GM21360 (cell line): Measurements from ENCODE around the gene NEUROD1.
"Not testable (repeated sequence)": the region's sequence is repeated elsewhere in the genome, so short reads cannot be mapped to it uniquely, and the experiment has no call there.

Experiments
- ATAC-seq: cut with Tn5 transposase; IDR thresholded peaks from one replicate; pipeline ENCODE4 v1.9.1; 2021; ENCODE audit warnings: mild to moderate bottlenecking, moderate library complexity; ENCODE audit not compliant: unreplicated experiment

The NEUROD1 gene

DNA sequence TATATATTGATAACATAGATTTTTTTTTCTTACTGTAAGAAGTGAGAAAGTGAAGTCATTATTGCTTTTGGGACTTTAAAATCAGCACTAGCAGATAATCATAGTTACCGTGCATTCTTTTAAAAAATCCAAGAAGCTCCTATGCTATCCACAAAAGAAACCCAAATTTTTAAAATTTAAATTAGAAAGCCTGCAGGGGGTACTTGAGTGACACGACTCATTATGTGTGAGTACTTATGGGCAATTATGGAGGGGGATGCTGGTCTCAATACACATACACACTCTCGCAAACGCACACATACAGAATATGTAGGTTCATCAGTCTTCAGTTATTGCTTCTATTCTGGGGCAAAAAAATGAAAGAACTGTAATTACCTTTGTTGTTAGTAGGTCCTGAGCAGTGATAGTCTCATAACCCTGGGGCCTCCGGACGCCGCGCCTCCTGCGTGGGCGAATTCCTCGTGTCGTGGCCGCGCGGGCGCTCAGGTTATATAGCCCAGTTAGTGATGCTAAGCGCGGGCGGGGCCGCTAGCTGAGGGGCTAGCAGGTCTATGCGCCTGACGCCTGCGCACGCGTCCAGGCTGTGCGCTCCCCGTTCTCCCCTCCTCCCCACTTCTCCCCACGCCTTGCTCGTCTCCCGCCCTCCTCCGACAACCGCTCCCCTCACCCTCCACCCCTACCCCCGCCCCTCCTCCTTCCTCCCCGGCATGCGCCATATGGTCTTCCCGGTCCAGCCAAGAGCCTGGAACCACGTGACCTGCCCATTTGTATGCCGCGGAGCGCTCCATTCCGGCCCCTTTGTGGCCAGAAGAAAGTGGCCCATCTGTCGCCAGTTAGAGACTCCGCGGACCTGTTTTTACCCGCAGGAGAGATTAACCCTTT, at the start of gene NEUROD1:
NEUROD1 (minus strand) TSS at position 463 of the 882 bp plus-strand sequence. CDS start 1,657 bp downstream, outside the sequence.
- ATAC-seq: no peak

GRCh38 chr2:181725476-181725875, 45.2 kb upstream of the NEUROD1 start:
- ATAC-seq: no peak

GRCh38 chr2:181724662-181725061, 44.3 kb upstream of the NEUROD1 start:
- no peak for ATAC-seq

DNA sequence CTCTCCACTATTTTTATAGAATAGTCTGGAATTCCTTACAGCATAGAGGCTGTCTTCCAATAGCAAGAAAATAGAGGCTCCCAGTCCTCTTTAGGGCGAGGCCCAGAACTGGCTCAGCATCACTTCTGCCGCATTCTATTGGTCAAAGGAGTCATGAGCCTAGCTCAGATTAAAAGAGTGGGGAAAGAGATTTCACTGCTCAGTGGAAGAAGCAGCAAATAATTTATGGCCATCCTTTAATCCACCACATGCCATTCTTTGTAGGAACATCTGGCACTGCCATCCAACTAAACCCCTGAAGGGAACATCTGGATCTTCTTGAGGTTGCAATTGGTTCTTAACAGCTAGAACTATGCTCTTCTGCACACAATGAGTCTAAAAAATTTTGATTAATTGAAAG, 43.4 kb upstream of the NEUROD1 start:
- ATAC-seq: no peak

- ATAC-seq: no peak
These were observed 34.8 kb upstream of the NEUROD1 start for GRCh38 chr2:181715033-181715630.

DNA sequence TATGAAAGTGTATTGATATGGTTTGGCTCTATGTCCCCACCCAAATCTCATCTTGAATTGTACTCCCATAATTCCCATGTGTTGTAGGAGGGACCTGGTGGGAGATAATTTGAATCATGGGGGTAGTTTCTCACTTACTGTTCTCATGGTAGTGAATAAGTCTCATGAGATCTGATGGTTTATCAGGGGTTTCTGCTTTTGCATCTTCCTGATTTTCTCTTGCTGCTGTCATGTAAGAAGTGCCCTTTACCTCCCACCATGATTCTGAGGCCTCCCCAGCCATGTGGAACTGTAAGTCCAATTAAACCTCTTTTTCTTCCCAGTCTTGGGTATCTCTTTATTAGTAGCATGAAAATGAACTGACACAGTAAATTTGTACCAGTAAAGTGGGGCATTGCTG, 30.7 kb upstream of the NEUROD1 start:
- not testable (repeated sequence) for ATAC-seq

DNA sequence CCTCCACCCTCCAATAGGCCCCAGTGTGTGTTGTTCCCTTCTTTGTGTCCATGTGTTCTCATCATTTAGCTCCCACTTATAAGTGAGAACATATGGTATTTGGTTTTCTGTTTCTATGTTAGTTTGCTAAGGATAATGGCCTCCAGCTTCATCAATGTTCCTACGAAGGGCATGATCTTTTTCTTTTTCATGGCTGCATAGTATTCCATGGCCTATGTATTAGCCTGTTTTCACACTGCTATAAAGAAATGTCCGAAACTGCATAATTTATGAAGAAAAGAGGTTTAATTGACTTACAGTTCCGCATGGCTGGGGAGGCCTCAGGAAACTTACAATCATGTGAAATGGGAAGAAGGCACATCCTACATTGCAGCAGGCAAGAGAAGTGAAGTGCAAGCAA, 22.2 kb upstream of the NEUROD1 start:
- not testable (repeated sequence) for ATAC-seq

DNA sequence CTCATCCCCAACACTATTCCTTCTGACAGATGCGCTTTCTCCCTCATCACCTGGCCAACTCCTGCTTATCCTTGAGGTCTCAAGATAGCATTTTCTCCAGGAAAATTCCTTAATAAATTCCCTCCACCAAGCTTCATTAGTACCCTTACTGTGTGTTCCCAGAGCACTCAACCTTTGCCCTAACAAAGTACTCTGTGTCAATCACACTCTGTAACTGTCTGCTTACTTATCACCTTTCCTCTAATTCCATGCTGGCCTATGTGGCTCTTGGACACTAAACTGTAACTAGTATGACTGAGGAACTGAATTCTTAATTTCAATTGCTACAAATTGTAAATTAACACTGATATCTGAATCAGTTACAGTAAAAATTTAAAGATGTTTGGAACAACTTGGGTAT, 17.9 kb upstream of the NEUROD1 start:
- ATAC-seq: no peak

GRCh38 chr2:181697571-181697970, 17.3 kb upstream of the NEUROD1 start:
- no peak for ATAC-seq

DNA sequence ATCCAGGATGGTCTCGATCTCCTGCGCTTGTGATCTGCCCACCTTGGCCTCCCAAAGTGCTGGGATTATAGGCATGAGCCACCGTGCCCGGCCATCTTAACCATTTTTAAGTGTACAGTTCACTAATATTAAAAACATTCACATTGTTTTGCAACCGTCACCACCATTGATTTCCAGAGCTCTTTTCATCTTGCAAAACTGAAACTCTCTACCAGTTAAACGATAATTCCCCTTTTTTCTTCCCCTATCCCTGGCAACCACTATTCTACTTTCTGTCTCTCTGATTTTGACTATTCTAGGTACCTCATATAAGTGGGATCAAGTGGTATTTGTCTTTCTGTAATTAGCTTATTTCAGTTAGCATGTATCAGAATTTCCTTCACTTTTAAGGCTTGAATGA, 16.8 kb upstream of the NEUROD1 start:
- no peak for ATAC-seq

- no peak for ATAC-seq
These were observed 14.0 kb upstream of the NEUROD1 start for GRCh38 chr2:181694271-181694670.

GRCh38 chr2:181690860-181691259, 10.5 kb upstream of the NEUROD1 start:
- no peak for ATAC-seq

GRCh38 chr2:181686576-181687185, 6.4 kb upstream of the NEUROD1 start:
- no peak for ATAC-seq

- no peak for ATAC-seq
These were observed 4.9 kb upstream of the NEUROD1 start for GRCh38 chr2:181685150-181685688.

- ATAC-seq: no peak
These were observed 4.3 kb upstream of the NEUROD1 start for GRCh38 chr2:181684454-181685149.

DNA sequence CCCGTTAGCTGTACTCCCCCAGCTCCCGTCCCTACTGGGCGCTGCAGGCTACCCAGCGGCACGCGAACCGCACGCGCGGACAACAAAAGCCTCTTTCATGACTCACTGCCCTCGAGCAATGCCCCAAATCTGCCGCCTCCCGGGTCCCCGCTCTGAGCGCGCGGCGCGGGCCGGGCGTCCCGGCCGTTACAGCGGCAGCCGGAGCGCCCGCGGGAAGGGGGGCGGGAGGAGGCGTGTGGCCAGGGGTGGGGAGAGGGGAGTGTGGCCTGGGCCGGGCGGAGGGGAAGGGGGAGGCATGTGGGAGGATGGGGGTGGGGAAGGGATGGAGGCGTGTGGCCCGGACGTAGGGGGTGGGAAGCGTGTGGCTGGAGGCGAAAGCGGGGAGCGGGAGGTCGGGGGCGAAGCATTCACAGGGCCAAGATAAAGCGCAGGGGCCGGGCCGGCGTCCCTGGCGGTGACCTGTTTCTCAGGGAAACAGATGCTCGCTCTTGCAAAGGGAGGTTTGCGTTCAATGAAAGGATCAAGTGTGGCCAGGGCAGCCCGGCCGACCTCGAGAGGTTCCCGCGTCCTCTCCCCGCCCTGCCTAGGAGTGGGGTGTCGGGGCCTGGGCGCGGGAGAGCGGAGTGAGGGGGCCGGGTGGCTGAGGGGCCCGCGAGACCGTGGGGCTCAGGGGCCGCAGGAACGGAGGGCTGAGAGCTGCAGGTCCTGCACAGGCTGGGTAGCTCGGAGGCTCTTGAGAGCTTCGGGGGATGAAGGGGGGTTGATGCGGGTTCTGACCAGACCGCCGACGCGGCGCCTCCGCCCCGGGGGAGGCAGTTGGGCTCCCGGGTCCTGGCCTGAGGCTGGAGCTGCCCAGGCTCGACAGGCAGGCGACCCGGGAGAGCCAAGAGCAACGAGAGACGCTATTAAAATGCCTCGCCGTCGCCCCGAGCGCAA, 3.5 kb upstream of the NEUROD1 start:
- no peak for ATAC-seq

- ATAC-seq: no peak
These were observed 2.6 kb upstream of the NEUROD1 start for GRCh38 chr2:181682795-181683517.

DNA sequence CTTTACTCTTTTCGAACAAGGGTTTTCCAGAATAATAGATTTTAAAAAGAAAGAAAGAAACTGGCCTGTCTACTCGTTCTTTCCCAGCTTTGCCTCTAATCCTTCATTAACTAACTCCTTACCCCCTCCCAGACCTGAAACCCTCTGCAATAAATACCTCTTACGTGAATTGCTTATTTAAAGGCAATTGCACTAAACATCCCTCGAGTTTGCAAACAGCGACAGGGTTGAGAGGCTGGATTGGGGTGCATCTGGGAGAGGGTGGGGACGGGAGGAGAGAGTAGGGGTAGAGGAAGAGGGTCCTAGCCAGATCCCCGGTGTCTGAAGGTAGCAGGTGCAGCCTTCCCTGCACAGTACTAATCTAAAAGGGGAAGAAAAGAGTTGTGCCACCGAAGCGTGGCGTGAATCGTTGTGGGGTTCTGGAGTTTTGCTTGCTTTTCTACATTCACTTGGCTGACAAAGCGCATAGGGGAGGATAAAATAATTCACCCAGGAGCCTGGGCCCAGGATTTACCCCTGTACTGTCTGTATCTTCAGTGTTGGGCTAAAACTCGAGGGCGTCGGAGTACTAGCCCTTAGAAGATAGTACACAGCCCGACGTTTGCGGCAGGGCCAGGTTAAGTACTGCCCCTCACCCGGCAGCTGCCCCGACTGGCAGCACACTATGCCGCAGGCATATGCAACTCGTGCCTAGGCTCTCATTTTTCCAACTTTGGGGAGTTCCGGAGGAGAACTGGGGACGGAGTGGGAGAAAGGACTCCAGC, 1.9 kb upstream of the NEUROD1 start:
- no peak for ATAC-seq
